Hematopoietic multipotent progenitor cell treated with erythropoietin and hydrocortisone succinate and interleukin-3 and kit ligand, for 15 days (in vitro differentiated cells): ENCODE results near the gene CSRP1.

Experiments used
- DNase-seq: peaks from one replicate; pipeline ENCODE4 v3.0.0-alpha.2; 2015; ENCODE audit warnings: low spot score

CSRP1 gene

GRCh38 chr1:201454608-201455007, 52.3 kb downstream of the CSRP1 start:
- DNase-seq = no peak

- DNase-seq = no peak
Observed at GRCh38 chr1:201452866-201453265, 54.1 kb downstream of the CSRP1 start.

- DNase-seq = no peak
Observed at GRCh38 chr1:201450721-201451291, 56.1 kb downstream of the CSRP1 start.

- no peak for DNase-seq
Observed at GRCh38 chr1:201448990-201449389, 57.9 kb downstream of the CSRP1 start.

- DNase-seq = peak; percentile 42
Observed at GRCh38 chr1:201447903-201448871, 58.7 kb downstream of the CSRP1 start.

GRCh38 chr1:201445310-201445709, 61.6 kb downstream of the CSRP1 start:
- no peak for DNase-seq

- no peak for DNase-seq
Observed at GRCh38 chr1:201444792-201445191, 62.1 kb downstream of the CSRP1 start.

- DNase-seq = no peak
Observed at GRCh38 chr1:201443747-201444146, 63.2 kb downstream of the CSRP1 start.

- no peak for DNase-seq
Observed at GRCh38 chr1:201436969-201437368, 70.0 kb downstream of the CSRP1 start.

GRCh38 chr1:201436393-201436792, 70.5 kb downstream of the CSRP1 start:
- DNase-seq = no peak

GRCh38 chr1:201434266-201434665, 72.7 kb downstream of the CSRP1 start:
- no peak for DNase-seq

- no peak for DNase-seq
Observed at GRCh38 chr1:201433609-201434008, 73.3 kb downstream of the CSRP1 start.
